Epithelial cell of esophagus (primary cell): Measurements from ENCODE around the gene KCNC1.

Source experiments
- DNase-seq: peaks from one replicate; pipeline ENCODE4 v3.0.0; 2010; ENCODE audit warnings: low read depth
- H3K4me3 ChIP-seq: 2 replicates; pipeline ENCODE4 v1.5.1; 2011; ENCODE audit warnings: mild to moderate bottlenecking, low read length, control low read depth
- CTCF ChIP-seq: IDR thresholded peaks from 2 replicates; pipeline ENCODE4 v1.5.1; 2011; ENCODE audit warnings: low read depth, mild to moderate bottlenecking, low read length, control low read depth, inconsistent platforms; ENCODE audit not compliant: insufficient read depth; ENCODE audit errors: missing control alignments

Gene KCNC1

GRCh38 chr11:17714870-17715269 is 19.7 kb upstream of the KCNC1 start:
- no peak for TF ChIP-seq CTCF
- no peak for DNase-seq
- no peak overlapping the region for H3K4me3 ChIP-seq

- no peak overlapping the region for H3K4me3 ChIP-seq
- DNase-seq, result no peak
- TF ChIP-seq CTCF, result no peak
These were observed 17.8 kb upstream of the KCNC1 start for GRCh38 chr11:17716807-17717206.

- TF ChIP-seq CTCF, result no peak
- no peak for DNase-seq
- no peak overlapping the region for H3K4me3 ChIP-seq
These were observed 16.6 kb upstream of the KCNC1 start for GRCh38 chr11:17718015-17718414.

GRCh38 chr11:17718510-17718962 is 16.0 kb upstream of the KCNC1 start:
- DNase-seq, result no peak
- H3K4me3 ChIP-seq, result no peak overlapping the region
- TF ChIP-seq CTCF, result no peak

- peak; percentile 27 for DNase-seq
- no peak within 1 kb of the TSS for H3K4me3 ChIP-seq
These were observed 15.3 kb upstream of the KCNC1 start, which contains the start of gene MYOD1 for GRCh38 chr11:17719028-17719937. Gene MYOD1 (plus strand): TSS chr11:17719571. CDS start chr11:17719783, 212 bp downstream.

GRCh38 chr11:17719938-17720795 is 14.4 kb upstream of the KCNC1 start:
- H3K4me3 ChIP-seq, result no peak overlapping the region
- TF ChIP-seq CTCF, result no peak
- no peak for DNase-seq

More at GRCh38 chr11:17719028-17719937, 15.3 kb upstream of the KCNC1 start, which contains the start of gene MYOD1:
- no peak for TF ChIP-seq CTCF
